NCI-H2171 (cell line): ENCODE results near the gene DHRSX.

Source experiments
- DNase-seq: peaks from one replicate; lab custom pipeline; 2025; lab: John Stamatoyannopoulos, UW

Gene DHRSX

DNA sequence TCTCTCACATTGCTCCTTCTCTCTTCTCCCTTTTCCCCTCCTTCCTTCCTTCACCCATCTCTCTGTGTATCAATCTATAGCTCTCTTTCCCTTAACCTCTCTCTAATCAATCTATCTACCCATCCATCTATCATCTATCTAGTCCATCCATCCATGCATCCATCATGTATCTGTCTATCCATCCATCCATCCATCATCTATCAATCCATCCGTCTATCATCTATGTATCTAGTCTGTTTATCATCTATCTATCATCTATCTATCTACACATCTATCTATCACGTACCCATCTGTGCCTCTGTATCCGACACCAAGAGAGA is 307.5 kb downstream of the DHRSX start:
- no peak for DNase-seq

GRCh38 chrX:2192584-2193272 is 308.0 kb downstream of the DHRSX start:
- DNase-seq: no peak

GRCh38 chrX:2188840-2189239 is 311.9 kb downstream of the DHRSX start:
- no peak for DNase-seq

DNA sequence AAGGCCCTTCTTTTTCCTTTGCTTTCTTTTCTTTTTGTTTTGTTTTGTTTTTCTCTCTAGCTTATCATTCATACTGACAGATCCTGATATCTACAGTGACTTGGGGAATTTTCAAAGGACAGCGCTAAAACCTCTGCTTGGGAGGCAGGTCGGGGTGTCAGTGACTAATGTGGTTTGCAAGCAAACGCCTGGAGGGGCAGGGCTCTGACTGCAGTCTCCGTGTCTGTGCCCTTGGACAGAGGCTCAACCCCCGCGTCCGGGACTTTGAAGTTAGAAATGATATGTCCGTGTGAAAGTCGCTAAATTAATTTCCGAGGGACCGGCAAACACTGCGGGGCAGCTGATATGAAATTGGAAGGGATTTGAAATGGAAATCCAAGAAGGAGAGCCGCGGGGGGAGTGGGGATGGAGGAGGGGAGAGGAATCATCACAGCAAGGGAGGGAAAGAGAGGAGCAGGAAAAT is 312.4 kb downstream of the DHRSX start:
- DNase-seq: no peak

DNA sequence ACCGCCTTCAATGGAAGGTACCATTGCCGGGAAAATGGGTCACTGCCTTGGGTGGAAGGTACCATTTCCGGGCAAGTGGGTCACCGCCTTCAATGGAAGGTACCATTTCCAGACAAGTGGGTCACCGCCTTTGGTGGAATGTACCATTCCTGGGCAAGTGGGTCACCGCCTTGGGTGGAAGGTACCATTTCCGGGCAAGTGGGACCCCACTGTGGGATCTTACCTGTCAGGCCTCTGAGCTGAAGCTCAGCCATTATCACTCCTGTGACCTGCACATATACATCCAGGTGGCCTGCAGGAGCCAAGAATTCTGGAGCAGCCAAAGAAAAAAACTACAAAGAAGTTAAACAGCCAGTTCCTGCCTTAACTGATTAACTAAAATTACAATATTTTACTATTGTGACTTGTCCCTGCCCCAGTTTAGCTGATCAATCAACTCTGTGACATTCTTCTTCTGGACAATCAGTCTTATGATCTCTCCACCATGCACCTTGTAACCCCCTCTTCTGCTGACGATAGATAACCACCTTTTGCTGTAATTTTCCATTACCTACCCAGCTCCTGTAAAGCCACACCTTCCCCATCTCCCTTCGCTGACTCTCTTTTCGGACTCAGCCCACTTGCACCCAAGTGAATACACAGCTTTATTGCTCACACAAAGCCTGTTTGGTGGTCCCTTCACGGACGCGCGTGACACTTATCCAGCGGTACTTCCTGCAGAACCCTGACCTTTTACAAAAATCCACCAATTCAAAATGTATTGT is 313.2 kb downstream of the DHRSX start:
- no peak for DNase-seq

DNA sequence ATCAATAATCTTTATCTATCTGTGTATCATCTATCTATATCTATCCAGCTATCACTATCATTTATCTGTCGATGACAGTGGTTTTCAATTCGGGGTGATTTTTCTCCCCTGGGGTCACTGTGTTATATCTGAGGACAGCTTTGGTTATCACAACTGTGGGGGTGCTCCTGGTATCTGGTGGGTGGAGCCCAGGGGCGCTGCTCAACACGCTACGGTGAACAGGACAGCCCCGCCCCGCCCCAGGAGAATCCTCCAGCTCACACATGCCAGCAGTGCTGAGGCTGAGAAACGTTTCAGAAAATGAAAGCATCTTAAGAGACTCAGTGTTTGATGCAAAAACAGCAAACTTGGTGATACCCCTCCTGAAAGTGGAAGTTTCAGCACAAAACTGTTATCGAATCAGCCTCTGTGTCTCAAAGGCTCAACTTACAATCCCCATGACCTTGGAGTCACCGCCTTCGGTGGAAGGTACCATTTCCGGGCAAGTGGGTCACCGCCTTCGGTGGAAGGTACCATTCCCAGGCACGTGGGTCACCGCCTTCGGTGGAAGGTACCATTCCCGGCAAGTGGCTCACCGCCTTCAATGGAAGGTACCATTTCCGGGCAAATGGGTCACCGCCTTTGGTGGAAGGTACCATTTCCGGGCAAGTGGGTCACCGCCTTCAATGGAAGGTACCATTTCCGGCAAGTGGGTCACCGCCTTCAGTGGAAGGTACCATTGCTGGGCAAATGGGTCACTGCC is 315.3 kb downstream of the DHRSX start:
- no peak for DNase-seq

DNA sequence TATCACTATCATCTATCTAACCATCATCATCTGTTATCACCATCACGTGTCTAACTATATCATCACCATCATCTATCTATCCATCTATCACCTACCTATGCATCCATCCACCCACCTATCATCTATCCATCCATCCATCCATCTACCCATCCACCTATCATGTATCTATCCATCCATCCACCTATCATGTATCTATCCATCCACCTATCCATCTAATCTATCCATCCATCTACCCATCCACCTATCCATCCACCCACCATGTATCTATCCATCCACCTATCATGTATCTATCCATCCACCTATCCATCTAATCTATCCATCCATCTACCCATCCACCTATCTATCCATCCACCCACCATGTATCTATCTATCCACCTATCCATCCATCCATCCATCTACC is 316.7 kb downstream of the DHRSX start:
- no peak for DNase-seq

GRCh38 chrX:2183193-2183725 is 317.5 kb downstream of the DHRSX start:
- DNase-seq: no peak

- no peak for DNase-seq
Measured at GRCh38 chrX:2177541-2177940, 323.2 kb downstream of the DHRSX start.

GRCh38 chrX:2176733-2177132 is 324.0 kb downstream of the DHRSX start:
- no peak for DNase-seq

DNA sequence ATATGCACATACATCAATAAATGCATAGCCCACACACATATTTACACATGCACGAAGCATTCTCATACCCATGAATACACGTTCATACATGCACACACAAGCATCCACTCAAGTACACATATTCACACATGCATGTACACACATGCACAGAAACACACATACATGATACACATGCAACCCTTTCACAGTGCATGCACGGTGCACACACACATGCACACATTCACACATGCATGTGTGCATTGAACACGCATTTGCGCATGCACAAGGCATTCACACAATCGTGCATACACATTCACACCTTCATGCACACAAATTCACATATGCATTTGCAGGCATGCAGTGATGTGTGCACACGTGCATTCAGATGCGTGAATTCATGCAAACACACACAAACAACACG is 324.5 kb downstream of the DHRSX start:
- DNase-seq: no peak

DNA sequence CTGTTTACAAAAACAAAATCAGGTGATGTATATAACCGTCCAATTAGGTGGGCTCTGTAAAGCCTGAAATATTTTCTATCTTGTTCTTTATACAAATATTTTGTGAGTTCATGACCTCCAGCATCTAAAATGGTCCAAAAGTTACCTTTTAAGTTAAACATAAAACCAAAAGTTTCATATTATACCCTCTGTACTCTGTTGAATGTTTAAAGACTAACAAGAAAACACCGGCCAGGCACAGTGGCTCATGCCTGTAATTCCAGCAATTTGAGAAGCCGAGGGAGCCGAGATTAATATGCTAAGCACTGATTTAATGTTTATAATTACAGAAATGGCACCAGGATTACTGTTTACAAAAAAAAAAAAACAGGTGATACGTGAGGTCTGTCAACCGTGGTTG is 328.4 kb downstream of the DHRSX start:
- no peak for DNase-seq
